ENCODE results near the gene SNCAIP. TPM values are rescaled to one million over a fixed set of nuclear protein-coding genes. Genes with fewer than 3 reads are reported as not detected.
A peak's percentile ranks its signal among the peaks of the same experiment; 100 is the strongest.

Gene SNCAIP
- total RNA-seq, 2 donors from 2014 or later: 2.9 to 3.2 TPM

DNA sequence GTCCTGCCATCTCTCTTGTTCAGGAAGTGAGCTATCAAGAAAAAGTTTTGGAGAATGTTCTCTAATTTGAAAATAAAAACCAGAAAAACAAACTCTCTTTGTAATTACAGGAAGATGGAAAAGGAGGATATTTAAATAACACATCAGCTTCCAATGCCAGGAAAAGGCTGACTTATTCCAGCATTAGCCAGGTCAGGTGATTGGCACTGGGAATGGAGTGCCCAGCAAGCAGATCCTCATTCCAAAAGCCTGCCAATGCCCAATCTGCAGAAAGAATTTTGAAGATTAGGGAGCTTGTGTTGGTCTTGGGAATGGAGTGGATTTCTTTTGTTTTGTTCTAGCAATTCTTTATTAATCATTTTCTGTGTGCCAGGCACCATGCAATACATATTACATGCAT is 196.6 kb downstream of the SNCAIP start:
- intact Hi-C loops (cut with DNase I): no loop called here
- DNase-seq: no peak
- peak in 1 of 2 donors; percentile 49 for ATAC-seq

Other genes starting within 250 kb of the SNCAIP start
- 10 to 100 TPM; 19.2 to 25.2 TPM for gene LOX, start 234.0 kb upstream of the SNCAIP start, total RNA-seq
- under 1 TPM in 1 of 2 donors, not detected in 1; 0.16 TPM for gene ZNF474, start 182.7 kb upstream of the SNCAIP start, total RNA-seq

Measured in left cardiac atrium (tissue), 4 donors.